G401 (cell line): ENCODE data around the gene KIR2DL3. TPM values are rescaled to one million over a fixed set of nuclear protein-coding genes. Genes with fewer than 3 reads are reported as not detected.
"Not testable (repeated sequence)": the region's sequence is repeated elsewhere in the genome, so short reads cannot be mapped to it uniquely, and the experiment has no call there.

ENCODE experiments used
- DNase-seq: peaks from one replicate; pipeline ENCODE4 v3.0.0-alpha.2; 2015; ENCODE audit warnings: low spot score
- in situ Hi-C: cut with HindIII; loops from 2 replicates; pipeline ENCODE4 v1.10.0; 2016; ENCODE audit warnings: low sequenced_read_pairs, mixed read lengths
- total RNA-seq: library from RNA; depleted of rRNA; stranded (reverse); fragments of >200 nt; shearing (Covaris generic); gene quantifications from 2 replicates; pipeline ENCODE4 v1.2.3, GENCODE V29; 2014; rRNA removed

Gene KIR2DL3
- total RNA-seq, 1 experiment from 2014 or later, result not detected

DNA sequence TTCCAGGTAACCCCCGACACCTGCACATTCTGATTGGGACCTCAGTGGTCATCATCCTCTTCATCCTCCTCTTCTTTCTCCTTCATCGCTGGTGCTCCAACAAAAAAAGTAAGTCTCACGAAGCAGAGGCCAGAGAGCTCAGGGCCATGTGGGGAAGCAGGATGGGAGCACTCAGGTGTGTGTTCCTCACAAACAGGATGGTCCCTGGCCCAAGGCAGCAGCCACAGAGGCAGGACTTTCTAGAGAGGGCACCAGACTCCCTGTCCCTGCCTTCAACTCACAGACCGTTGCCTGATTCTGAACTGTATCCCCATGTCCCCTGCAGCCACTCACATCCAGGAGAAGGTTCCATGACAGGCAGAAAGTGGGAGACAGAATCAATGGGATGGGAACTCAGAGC is 44.6 kb downstream of the KIR2DL3 start:
- in situ Hi-C loops, DNase-seq: not testable (repeated sequence)

DNA sequence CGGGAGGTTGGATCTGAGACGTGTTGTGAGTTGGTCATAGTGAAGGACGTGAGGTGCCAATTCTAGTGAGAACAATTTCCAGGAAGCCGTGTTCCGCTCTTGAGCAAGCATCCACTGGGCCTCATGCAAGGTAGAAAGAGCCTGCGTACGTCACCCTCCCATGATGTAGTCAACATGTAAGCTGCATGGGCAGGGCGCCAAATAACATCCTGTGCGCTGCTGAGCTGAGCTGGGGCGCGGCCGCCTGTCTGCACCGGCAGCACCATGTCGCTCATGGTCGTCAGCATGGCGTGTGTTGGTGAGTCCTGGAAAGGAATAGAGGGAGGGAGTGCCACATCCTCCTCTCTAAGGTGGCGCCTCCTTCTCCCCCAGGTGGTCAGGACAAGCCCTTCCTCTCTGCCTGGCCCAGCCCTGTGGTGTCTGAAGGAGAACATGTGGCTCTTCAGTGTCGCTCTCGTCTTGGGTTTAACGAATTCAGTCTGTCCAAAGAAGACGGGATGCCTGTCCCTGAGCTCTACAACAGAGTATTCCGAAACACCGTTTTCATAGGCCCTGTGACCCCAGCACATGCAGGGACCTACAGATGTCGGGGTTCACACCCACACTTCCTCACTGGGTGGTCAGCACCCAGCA is 47.9 kb downstream of the KIR2DL3 start:
- in situ Hi-C loops, DNase-seq: not testable (repeated sequence)

DNA sequence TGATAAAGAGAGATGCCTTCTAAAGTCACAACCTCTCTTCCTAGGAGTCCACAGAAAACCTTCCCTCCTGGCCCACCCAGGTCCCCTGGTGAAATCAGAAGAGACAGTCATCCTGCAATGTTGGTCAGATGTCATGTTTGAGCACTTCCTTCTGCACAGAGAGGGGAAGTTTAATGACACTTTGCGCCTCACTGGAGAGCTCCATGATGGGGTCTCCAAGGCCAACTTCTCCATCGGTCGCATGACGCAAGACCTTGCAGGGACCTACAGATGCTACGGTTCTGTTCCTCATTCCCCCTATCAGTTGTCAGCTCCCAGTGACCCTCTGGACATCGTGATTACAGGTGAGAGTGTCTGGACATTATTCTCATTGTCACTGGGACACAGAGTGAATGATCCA is 49.8 kb downstream of the KIR2DL3 start:
- in situ Hi-C loops, DNase-seq: not testable (repeated sequence)

DNA sequence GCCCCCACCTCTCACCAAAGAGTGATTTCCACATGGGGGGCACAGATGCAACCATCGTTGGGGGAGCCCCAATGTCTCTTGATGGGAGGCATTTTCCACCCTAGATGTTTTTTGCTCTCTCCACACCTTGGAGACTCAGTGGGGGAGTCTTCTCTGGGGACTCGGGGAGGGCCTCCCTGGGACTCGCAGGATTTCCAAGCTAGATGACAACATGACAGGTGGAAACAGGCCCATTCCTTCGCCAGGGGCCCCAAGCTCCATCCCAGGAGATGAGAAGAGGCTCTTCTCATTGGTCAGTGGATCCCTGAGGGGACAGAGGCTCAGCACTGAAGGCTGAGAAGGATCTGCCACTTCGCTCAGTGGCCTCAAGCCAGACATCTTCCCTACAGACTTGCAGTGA is 52.4 kb downstream of the KIR2DL3 start:
- in situ Hi-C loops, result no loop called here
- DNase-seq, result no peak

DNA sequence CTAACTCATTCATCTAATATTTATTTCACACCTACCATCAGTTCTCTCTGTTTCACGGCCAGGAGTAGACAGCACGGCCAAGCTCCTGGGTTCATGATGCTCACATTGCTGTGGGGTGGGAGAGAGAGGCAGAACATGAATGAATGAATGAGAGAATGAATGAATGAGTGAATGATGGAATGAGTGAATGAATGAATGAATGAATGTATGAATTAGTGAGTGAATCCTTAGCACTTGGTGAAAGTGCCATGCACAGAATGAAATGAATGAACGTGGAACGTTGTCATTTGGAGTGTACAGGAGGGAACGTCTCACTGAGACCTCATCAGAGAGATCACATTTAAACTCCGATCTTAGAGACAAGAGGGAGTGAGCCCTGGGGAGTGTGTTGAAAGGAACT is 53.2 kb downstream of the KIR2DL3 start:
- in situ Hi-C loops, result no loop called here

DNA sequence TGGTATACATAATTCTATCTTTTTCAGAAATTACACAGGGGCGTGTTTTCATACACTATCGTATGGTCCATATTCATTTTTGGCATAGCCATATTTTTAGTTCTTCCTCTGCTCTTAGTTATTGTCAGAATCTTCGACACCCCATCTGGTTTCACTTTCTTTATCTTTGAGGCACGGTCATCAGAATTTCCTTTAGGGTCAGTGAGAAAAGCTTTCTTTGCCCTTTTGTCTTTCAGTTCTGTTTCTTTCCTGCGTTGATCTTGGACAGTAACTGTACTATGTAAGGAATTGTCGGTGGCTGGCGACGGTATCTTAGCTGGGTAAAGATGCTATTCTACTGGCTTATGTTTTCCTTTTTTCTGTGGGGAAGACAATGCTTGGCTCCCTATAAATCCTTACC is 54.5 kb downstream of the KIR2DL3 start:
- no peak for DNase-seq
- in situ Hi-C loops, result no loop called here

More for the DNA sequence above, 53.2 kb downstream of the KIR2DL3 start:
- no peak for DNase-seq

DNA sequence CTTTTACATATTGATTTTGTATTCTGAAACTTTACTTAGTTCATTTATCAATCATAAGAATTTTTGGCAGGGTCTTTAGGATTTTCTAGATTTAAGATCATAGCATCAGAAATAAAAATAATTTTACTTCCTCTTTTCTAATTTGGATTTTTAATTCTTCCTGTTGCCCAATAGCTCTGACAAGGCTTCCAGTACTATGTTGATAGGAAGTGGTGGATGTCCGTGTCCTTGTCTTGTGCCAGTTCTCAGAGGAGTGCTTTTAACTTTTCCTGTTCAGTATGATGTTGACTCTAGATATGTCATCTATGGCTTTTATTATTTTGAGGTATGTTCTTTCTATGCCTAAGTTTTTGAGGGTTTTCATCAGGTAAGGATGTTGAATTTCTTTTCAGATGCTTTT is 57.4 kb downstream of the KIR2DL3 start:
- DNase-seq, result no peak
- in situ Hi-C loops, result no loop called here

Other genes starting within 250 kb of the KIR2DL3 start
- not detected in 2 replicates for gene LAIR2, start 235.7 kb upstream of the KIR2DL3 start, total RNA-seq
- gene LILRA2, start 164.7 kb upstream of the KIR2DL3 start, total RNA-seq, result not detected in 2 replicates
- gene LILRA1, start 144.9 kb upstream of the KIR2DL3 start, total RNA-seq, result not detected in 2 replicates
- not detected in 2 replicates for gene LILRB1, start 108.0 kb upstream of the KIR2DL3 start, total RNA-seq
- gene LILRB4, start 75.5 kb upstream of the KIR2DL3 start, total RNA-seq, result not detected in 2 replicates
- gene KIR3DL3, start 14.1 kb upstream of the KIR2DL3 start, total RNA-seq, result not detected in 2 replicates
- not detected in 2 replicates for gene KIR2DL1, start 31.3 kb downstream of the KIR2DL3 start, total RNA-seq
- not detected in 2 replicates for gene KIR2DL4, start 65.1 kb downstream of the KIR2DL3 start, total RNA-seq
- not detected in 2 replicates for gene KIR3DL1, start 78.0 kb downstream of the KIR2DL3 start, total RNA-seq
- gene KIR2DS4, start 94.2 kb downstream of the KIR2DL3 start, total RNA-seq, result not detected in 2 replicates
- not detected in 2 replicates for gene KIR3DL2, start 111.9 kb downstream of the KIR2DL3 start, total RNA-seq
- not detected in 2 replicates for gene FCAR, start 135.7 kb downstream of the KIR2DL3 start, total RNA-seq
- not detected in 2 replicates for gene NCR1, start 167.6 kb downstream of the KIR2DL3 start, total RNA-seq
- gene NLRP7, start 209.0 kb downstream of the KIR2DL3 start, total RNA-seq, result not detected in 2 replicates
- not detected in 2 replicates for gene NLRP2, start 227.9 kb downstream of the KIR2DL3 start, total RNA-seq